CD4-positive, CD25-positive, alpha-beta regulatory T cell (primary cell): ENCODE measurements around the gene PXT1. TPM values are rescaled to one million over a fixed set of nuclear protein-coding genes. Genes with fewer than 3 reads are reported as not detected.

Experiments
- ATAC-seq, 2 donors: fragments of 150-1000 bp; cut with Tn5 transposase; one replicate each; pipeline ENCODE4 v1.10.0; 2021; ENCODE audit warnings: low read depth in 2 of 2, moderate number of reproducible peaks in 2 of 2, moderate library complexity in 1 of 2
- DNase-seq, 3 donors: peaks; one replicate each; pipeline versions ENCODE4 v3.0.0 to v3.0.0-alpha.2; 2012 to 2022; ENCODE audit warnings: mixed read lengths in 1 of 3
- H3K27ac ChIP-seq: one replicate; pipeline ENCODE4 v1.7.0; 2013; ENCODE audit warnings: mild to moderate bottlenecking, low read length; ENCODE audit not compliant: insufficient read depth, poor library complexity, severe bottlenecking
- H3K27me3 ChIP-seq: one replicate; pipeline ENCODE4 v1.7.0; 2013; ENCODE audit warnings: low read length; ENCODE audit not compliant: control insufficient read depth, insufficient read depth
- H3K36me3 ChIP-seq: one replicate; pipeline ENCODE4 v1.7.0; 2013; ENCODE audit warnings: mild to moderate bottlenecking, low read length, moderate library complexity; ENCODE audit not compliant: control insufficient read depth, insufficient read depth
- H3K4me1 ChIP-seq: 2 replicates; pipeline ENCODE4 v1.7.0; 2013; ENCODE audit warnings: mild to moderate bottlenecking, low read length; ENCODE audit not compliant: insufficient read depth, control insufficient read depth, poor library complexity, severe bottlenecking
- H3K4me3 ChIP-seq: one replicate; pipeline ENCODE4 v1.7.0; 2013; ENCODE audit warnings: low read depth, mild to moderate bottlenecking, low read length, moderate library complexity
- H3K9me3 ChIP-seq, 2 experiments: 1 replicate in 1 of 2; 2 replicates in 1 of 2; pipeline ENCODE4 v1.7.0; 2013; ENCODE audit warnings: low read length in 2 of 2, mild to moderate bottlenecking in 1 of 2, moderate library complexity in 1 of 2; ENCODE audit not compliant: control insufficient read depth in 2 of 2
- H3K27ac Mint-ChIP-seq, 3 donors: one replicate each; pipeline ENCODE4 v1.8.0; 2020 to 2022; ENCODE audit warnings: mild to moderate bottlenecking in 3 of 3, mixed read lengths in 3 of 3, moderate library complexity in 2 of 3
- H3K27me3 Mint-ChIP-seq: one replicate; pipeline ENCODE4 v1.8.0; 2022; ENCODE audit warnings: mild to moderate bottlenecking, mixed read lengths
- H3K36me3 Mint-ChIP-seq: one replicate; pipeline ENCODE4 v1.8.0; 2020; ENCODE audit warnings: mixed read lengths
- H3K4me1 Mint-ChIP-seq, 4 donors: one replicate each; pipeline ENCODE4 v1.8.0; 2020 to 2022; ENCODE audit warnings: mixed read lengths in 4 of 4, mild to moderate bottlenecking in 1 of 4
- H3K4me3 Mint-ChIP-seq, 4 donors: one replicate each; pipeline ENCODE4 v1.8.0; 2020 to 2022; ENCODE audit warnings: mild to moderate bottlenecking in 4 of 4, mixed read lengths in 4 of 4, moderate library complexity in 3 of 4
- H3K9me3 Mint-ChIP-seq, 7 donors: one replicate each; pipeline ENCODE4 v1.8.0; 2020 to 2022; ENCODE audit warnings: mixed read lengths in 7 of 7, mild to moderate bottlenecking in 3 of 7, moderate library complexity in 2 of 7
- polyA plus RNA-seq, 4 donors: library from polyadenylated mRNA; unstranded; fragments of 300-500 nt; fragmentation: Illumina TruSeq; gene quantifications; one replicate each; pipeline ENCODE4 v1.2.3, GENCODE V29; 2021
- total RNA-seq: library from RNA; stranded (reverse); gene quantifications from one replicate; pipeline ENCODE4 v1.2.3, GENCODE V29; 2022

PXT1 gene
- total and polyA plus RNA-seq, 5 donors from 2014 or later: 0.08 to 0.37 (median 0.09) TPM; not detected in 2

DNA sequence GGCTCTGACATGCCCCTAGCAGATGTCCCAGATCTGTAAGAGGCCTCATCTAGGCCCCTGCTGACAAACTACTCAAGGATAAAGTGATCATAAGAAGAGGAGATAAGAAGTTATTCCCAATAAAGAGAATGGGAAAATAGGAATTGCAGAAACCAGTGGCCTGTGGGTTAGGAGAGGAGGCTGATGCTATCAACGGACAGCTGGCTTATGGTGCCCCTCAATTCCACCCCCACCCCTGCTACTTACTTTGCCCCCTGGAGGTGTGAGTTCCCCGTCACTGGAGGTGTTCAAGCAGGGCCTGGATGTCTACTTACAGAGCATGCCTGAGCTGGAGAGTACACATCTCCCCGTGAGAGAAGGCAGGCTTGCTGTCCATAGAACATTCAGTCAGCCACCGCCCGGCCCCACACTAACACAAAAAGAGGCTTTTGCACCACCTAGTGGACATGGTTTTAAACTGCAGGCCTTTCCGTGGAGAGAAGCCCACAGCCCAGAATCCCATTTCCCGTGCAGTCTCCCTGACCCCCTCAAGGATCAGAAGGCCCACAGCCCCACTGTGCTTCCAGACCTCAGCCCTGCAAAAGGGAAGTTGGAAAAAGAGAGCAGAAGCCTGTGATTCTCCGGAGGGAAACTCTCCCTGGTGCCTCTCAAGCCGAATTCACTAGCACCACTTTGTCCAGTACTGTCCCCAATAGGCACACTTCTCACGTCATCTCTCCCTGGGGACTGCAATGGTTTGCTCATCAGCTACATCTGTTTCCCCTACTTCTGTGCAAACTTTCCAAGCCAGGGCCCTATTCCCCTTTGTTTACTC is 82.2 kb downstream of the PXT1 start:
- Mint-ChIP-seq H3K4me3 (no peak overlapping the region), H3K4me1 (peaks cover 3 to 9% (median 7%) of the 10 kb centered on the region in 4 donors), H3K27ac (no peak overlapping the region), H3K27me3 (peaks cover under 1% of the 10 kb centered on the region), H3K9me3 (peaks cover 0 to 2% (median 0%) of the 10 kb centered on the region in 7 donors), H3K36me3 (no peaks in the 10 kb centered on the region)
- Histone ChIP-seq H3K27ac (no peak overlapping the region), H3K36me3 (no peaks in the 10 kb centered on the region), H3K4me3 (no peak overlapping the region), H3K9me3 (no peaks in the 10 kb centered on the region), H3K4me1 (peaks cover 4% of the 10 kb centered on the region), H3K27me3 (peaks cover 1% of the 10 kb centered on the region)
- peak; percentile 77 to 83 for ATAC-seq
- DNase-seq: peak; percentile 52 to 75 (median 72)

DNA sequence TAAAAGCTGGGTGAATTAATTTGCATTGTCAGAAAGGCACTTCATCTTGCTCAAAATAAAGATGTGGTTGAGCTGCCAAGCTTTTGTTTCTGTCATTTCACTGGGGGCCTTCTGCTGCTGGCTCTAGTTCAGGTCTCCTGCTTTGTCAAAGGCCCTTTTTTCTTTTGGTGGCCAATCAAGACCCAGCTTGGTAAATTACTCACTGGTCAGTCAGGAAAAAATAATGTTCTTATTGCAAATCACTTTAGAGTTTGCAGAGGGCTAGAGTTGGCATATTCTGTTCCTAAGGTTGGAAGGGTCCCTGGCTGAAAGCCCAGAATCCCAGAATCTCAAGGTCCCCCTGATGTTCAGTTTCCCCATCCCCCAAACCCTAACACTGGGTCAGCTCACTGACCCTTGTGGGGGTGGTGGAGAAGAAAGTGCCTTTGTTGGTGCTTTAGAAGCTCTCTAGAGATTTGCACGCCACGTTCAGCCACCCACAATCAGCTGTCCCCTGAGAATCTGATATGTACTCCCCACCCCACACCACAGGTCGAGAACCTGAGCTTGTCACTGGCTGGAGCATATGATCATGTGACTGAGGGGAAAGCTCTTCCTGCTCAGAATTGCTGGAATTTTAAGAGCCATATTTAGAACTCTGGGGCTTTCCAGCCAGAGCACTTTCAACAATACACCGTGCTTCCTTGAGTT is 84.3 kb downstream of the PXT1 start:
- H3K9me3 ChIP-seq: no peaks in the 10 kb centered on the region
- no peaks in the 10 kb centered on the region for H3K36me3 Mint-ChIP-seq
- H3K4me1 Mint-ChIP-seq: peaks cover 3 to 9% (median 7%) of the 10 kb centered on the region in 4 donors
- H3K4me3 Mint-ChIP-seq: no peak overlapping the region
- H3K27me3 ChIP-seq: peaks cover 1% of the 10 kb centered on the region
- H3K27ac ChIP-seq: no peak overlapping the region
- DNase-seq: no peak
- peaks cover 0 to 2% (median 0%) of the 10 kb centered on the region in 7 donors for H3K9me3 Mint-ChIP-seq
- ATAC-seq: no peak
- H3K36me3 ChIP-seq: no peaks in the 10 kb centered on the region
- no peaks in the 10 kb centered on the region for H3K4me1 ChIP-seq
- H3K4me3 ChIP-seq: no peak overlapping the region
- H3K27me3 Mint-ChIP-seq: peaks cover 15% of the 10 kb centered on the region
- peak overlapping the region in 1 of 3 donors; percentile 50 for H3K27ac Mint-ChIP-seq

DNA sequence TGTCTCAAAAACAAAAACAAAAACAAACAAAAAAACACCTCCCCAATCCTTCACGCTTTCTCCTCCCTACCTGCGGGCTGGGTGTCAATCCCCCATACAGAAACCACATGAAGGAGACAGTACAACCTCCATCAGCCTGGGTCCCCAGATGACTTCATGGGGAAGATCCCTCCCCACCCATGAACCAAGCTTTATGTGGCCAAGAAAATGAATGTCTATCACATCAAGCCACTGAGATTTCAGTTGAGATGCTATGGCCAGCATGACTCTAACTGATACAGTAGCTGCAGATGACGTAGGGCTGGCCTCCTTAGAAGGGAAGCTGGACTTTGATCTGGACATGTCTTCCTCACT is 84.8 kb downstream of the PXT1 start:
- Mint-ChIP-seq H3K4me3 (no peak overlapping the region), H3K4me1 (peaks cover 3 to 9% (median 7%) of the 10 kb centered on the region in 4 donors), H3K27ac (peak overlapping the region in 1 of 3 donors; percentile 50), H3K27me3 (peaks cover 15% of the 10 kb centered on the region), H3K9me3 (peaks cover 0 to 4% (median 0%) of the 10 kb centered on the region in 7 donors), H3K36me3 (no peaks in the 10 kb centered on the region)
- Histone ChIP-seq H3K4me1 (no peaks in the 10 kb centered on the region), H3K36me3 (no peaks in the 10 kb centered on the region), H3K27me3 (peaks cover 1% of the 10 kb centered on the region), H3K27ac (no peak overlapping the region), H3K9me3 (peaks cover 0 to under 1% of the 10 kb centered on the region in 2 experiments), H3K4me3 (no peak overlapping the region)
- DNase-seq (no peak), ATAC-seq (no peak)

DNA sequence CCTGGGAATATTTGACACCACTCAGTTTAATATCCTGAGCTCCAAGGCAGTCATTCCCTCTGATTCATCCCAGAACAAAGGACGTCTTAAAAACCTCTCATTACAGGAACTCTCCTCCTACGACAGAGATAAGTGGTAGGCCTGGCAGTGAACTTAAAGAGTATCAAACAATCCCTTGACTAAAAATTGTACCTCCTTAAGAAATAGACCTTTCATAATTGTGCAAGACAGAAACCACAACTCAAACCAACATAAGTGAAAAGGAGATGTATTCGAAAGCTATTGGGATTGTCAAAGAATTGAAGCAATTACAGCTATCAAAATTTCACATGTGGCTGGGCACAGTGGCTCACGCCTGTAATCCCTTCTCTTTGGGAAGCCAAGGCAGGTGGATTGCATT is 86.8 kb downstream of the PXT1 start:
- H3K36me3 ChIP-seq: no peaks in the 10 kb centered on the region
- H3K36me3 Mint-ChIP-seq: no peaks in the 10 kb centered on the region
- no peak for DNase-seq
- H3K4me3 ChIP-seq: no peak overlapping the region
- H3K4me3 Mint-ChIP-seq: no peak overlapping the region
- H3K9me3 ChIP-seq: peaks cover 0 to 5% of the 10 kb centered on the region in 2 experiments
- no peaks in the 10 kb centered on the region for H3K4me1 ChIP-seq
- H3K9me3 Mint-ChIP-seq: peaks cover 0 to 6% (median 0%) of the 10 kb centered on the region in 7 donors
- peaks cover 1% of the 10 kb centered on the region for H3K27me3 ChIP-seq
- peaks cover 15% of the 10 kb centered on the region for H3K27me3 Mint-ChIP-seq
- H3K27ac Mint-ChIP-seq: no peak overlapping the region
- peaks cover 3 to 8% (median 5%) of the 10 kb centered on the region in 4 donors for H3K4me1 Mint-ChIP-seq
- no peak for ATAC-seq
- no peak overlapping the region for H3K27ac ChIP-seq

DNA sequence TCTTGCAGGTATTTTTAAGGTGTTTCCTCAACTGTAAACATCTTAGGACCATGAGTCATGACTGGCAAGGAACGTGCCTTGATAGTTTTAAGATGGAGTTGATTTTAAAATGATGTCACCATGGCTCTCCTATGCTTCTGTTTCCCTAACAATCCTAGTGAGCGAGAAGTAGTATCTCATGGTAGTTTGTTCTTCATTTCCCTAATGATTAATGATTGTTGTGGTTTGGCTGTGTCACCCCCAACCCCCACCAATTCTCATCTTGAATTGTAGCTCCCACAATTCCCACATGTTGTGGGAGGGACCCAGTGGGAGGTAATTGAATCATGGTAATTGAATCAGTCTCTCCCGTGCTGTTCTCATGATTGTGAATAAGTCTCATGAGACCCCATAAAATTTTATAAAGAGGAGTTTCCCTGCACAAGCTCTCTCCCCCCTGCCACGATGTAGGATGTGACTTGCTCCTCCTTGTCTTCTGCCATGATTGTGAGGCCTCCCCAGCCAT is 89.2 kb downstream of the PXT1 start:
- no peaks in the 10 kb centered on the region for H3K4me1 ChIP-seq
- Mint-ChIP-seq H3K4me1 (peaks cover 0 to 2% (median 0%) of the 10 kb centered on the region in 4 donors), H3K27me3 (peaks cover 19% of the 10 kb centered on the region), H3K36me3 (no peaks in the 10 kb centered on the region), H3K27ac (no peak overlapping the region), H3K9me3 (peaks cover 0 to 6% (median 0%) of the 10 kb centered on the region in 7 donors), H3K4me3 (no peak overlapping the region)
- ATAC-seq (no peak), DNase-seq (no peak)
- H3K9me3 ChIP-seq: peaks cover 0 to 5% of the 10 kb centered on the region in 2 experiments
- no peaks in the 10 kb centered on the region for H3K36me3 ChIP-seq
- H3K4me3 ChIP-seq: no peak overlapping the region
- no peak overlapping the region for H3K27ac ChIP-seq
- H3K27me3 ChIP-seq: peaks cover 1% of the 10 kb centered on the region

DNA sequence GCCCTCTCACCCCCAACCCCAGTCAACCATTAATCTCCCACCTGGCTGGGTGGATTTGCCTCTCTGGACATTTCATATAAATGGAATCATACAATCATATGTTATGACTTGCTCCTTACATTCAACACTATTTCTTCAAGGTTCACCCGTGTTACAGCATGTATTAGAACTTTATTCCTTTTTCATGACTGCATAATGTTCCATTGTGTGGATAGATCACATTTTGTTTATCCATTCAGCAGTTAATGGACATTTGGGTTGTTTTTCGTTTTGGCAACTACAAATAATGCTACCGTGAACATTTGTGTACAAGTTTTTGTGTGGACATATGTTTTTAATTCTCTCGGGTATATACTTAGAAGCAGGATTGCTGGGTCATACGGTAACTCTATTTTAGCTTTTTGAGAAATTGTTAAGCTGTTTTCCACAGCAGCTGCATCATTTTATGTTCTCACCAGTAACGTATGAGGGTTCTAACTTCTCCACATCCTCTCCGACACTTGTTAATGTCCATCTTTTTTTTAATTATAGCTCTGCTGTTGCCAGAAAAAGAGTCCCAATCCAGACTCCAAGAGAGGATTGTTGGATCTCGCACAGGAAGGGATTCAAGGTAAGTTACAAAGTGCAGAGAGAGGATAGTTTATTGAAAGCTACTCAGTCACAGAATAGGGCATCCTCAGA is 90.0 kb downstream of the PXT1 start:
- peaks cover 0 to 2% (median 0%) of the 10 kb centered on the region in 4 donors for H3K4me1 Mint-ChIP-seq
- DNase-seq (no peak), ATAC-seq (no peak)
- H3K36me3 Mint-ChIP-seq: no peaks in the 10 kb centered on the region
- peaks cover 0 to 6% (median 0%) of the 10 kb centered on the region in 7 donors for H3K9me3 Mint-ChIP-seq
- Histone ChIP-seq H3K27me3 (peaks cover 1% of the 10 kb centered on the region), H3K27ac (no peak overlapping the region), H3K4me1 (no peaks in the 10 kb centered on the region), H3K9me3 (peaks cover 0 to 5% of the 10 kb centered on the region in 2 experiments), H3K4me3 (no peak overlapping the region), H3K36me3 (no peaks in the 10 kb centered on the region)
- peaks cover 20% of the 10 kb centered on the region for H3K27me3 Mint-ChIP-seq
- no peak overlapping the region for H3K27ac Mint-ChIP-seq
- no peak overlapping the region for H3K4me3 Mint-ChIP-seq

DNA sequence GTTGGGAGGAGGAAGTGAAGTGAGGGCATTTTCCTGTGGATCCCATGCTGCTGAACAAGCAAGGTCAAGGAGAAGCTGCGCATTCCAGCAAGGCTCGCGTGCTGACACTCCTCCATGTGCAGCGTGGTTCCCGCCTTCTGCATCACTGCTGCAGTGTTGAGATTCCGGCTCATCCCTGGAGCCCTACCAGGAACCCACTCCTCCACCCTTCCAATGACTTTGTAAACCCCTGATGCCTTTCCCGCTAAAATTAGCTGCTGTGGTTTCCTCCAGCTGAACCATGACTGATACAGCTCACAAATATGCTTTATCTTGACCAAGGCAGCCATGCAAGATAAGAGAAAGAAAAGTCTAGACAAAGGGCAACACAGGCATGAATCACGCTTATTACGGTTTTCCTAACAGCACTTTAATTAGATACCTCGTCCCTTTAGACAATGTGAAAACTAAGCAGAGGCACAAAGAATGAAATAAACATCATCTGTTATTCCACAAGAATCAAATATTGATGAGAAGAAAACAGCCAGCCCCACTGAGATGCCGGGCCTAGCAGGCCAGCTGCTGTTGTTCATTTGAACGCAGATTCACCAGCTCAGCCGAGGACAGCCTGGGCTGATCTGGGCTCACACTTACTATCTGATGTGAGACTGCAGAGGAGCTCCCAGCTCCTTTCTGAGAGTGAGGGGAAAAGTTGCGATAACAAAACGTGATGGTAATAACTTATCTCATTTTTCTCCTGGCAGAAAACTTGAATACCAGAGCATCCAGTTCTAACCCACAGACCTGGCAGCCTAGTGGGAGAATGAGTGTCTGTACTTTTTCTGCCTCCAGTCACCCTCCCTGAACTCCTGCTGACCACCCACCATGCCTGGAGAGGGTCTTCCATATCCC is 91.7 kb downstream of the PXT1 start:
- H3K4me3 ChIP-seq: no peak overlapping the region
- no peak overlapping the region for H3K4me3 Mint-ChIP-seq
- H3K36me3 Mint-ChIP-seq: no peaks in the 10 kb centered on the region

More for the DNA sequence above, 91.7 kb downstream of the PXT1 start:
- DNase-seq (no peak), ATAC-seq (no peak)
- Mint-ChIP-seq H3K4me1 (peaks cover 0 to 2% (median 0%) of the 10 kb centered on the region in 4 donors), H3K9me3 (peaks cover 0 to 6% (median 0%) of the 10 kb centered on the region in 7 donors), H3K27me3 (peaks cover 24% of the 10 kb centered on the region), H3K27ac (peak overlapping the region in 1 of 3 donors; percentile 58)
- no peaks in the 10 kb centered on the region for H3K36me3 ChIP-seq
- H3K4me1 ChIP-seq: no peaks in the 10 kb centered on the region
- no peaks in the 10 kb centered on the region for H3K27me3 ChIP-seq
- peaks cover 0 to 5% of the 10 kb centered on the region in 2 experiments for H3K9me3 ChIP-seq
- no peak overlapping the region for H3K27ac ChIP-seq
